H1 (cell line): ENCODE measurements around the gene CXCL14. TPM values are rescaled to one million over a fixed set of nuclear protein-coding genes. Genes with fewer than 3 reads are reported as not detected.

Source experiments
- CTCF ChIA-PET: fragments of 300-600 bp; sonication (Branson Sonifier 250); formaldehyde crosslinking; loops from one replicate; lab custom pipeline; 2021; ENCODE audit not compliant: partially characterized antibody; lab: Charles Lee
- POLR2A ChIA-PET: fragments of 300-600 bp; sonication (Branson Sonifier 250); formaldehyde crosslinking; loops from one replicate; lab custom pipeline; 2021; ENCODE audit warnings: inconsistent platforms; ENCODE audit not compliant: partially characterized antibody; lab: Charles Lee
- DNase-seq, 2 experiments: peaks; one replicate each; pipeline versions ENCODE4 v3.0.0 to v3.0.0-alpha.2; 2010 to 2022; ENCODE audit warnings: low spot score in 2 of 2, low read depth in 1 of 2, mixed read lengths in 1 of 2
- FAIRE-seq: peaks from 2 replicates; lab custom pipeline; 2011; peaks lifted over from hg19 to GRCh38; lab: Jason Lieb, UNC
- H2AFZ ChIP-seq: 2 replicates; pipeline ENCODE4 v1.8.1; 2012; ENCODE audit warnings: low read length, inconsistent platforms
- H2AK5ac ChIP-seq: 2 replicates; pipeline ENCODE4 v1.6.1; 2013; ENCODE audit warnings: low read depth, low read length
- H2BK120ac ChIP-seq: replicated peaks from 2 replicates; pipeline ENCODE3; 2013; ENCODE audit warnings: low read depth, low read length, inconsistent platforms
- H2BK12ac ChIP-seq: 2 replicates; pipeline ENCODE4 v1.6.1; 2013; ENCODE audit warnings: low read depth, low read length
- H2BK15ac ChIP-seq: 2 replicates; pipeline ENCODE4 v1.6.1; 2013; ENCODE audit warnings: low read length
- H2BK20ac ChIP-seq: 2 replicates; pipeline ENCODE4 v1.6.1; 2013; ENCODE audit warnings: low read length
- H2BK5ac ChIP-seq: 2 replicates; pipeline ENCODE4 v1.6.1; 2013; ENCODE audit warnings: low read depth, low read length
- H3K14ac ChIP-seq: 2 replicates; pipeline ENCODE4 v1.6.1; 2013; ENCODE audit warnings: inconsistent platforms; ENCODE audit not compliant: insufficient read length
- H3K18ac ChIP-seq: 2 replicates; pipeline ENCODE4 v1.6.1; 2013; ENCODE audit warnings: low read length; ENCODE audit errors: extremely low read depth
- H3K23ac ChIP-seq: 2 replicates; pipeline ENCODE4 v1.6.1; 2013; ENCODE audit warnings: inconsistent platforms; ENCODE audit not compliant: insufficient read length
- H3K23me2 ChIP-seq: 2 replicates; pipeline ENCODE4 v1.6.1; 2013; ENCODE audit warnings: low read depth, low read length
- H3K27ac ChIP-seq: 2 replicates; pipeline ENCODE4 v1.6.1; 2011; ENCODE audit warnings: low read depth, low read length, inconsistent platforms
- H3K27me3 ChIP-seq, 4 experiments: replicated peaks in 1 of 4; 1 replicate in 1 of 4; 2 replicates in 3 of 4; pipeline versions ENCODE4 v1.6.1 to v1.8.1; 2011 to 2013; ENCODE audit warnings: low read length in 3 of 4, mild to moderate bottlenecking in 3 of 4, inconsistent platforms in 2 of 4, mixed read lengths in 2 of 4, moderate library complexity in 1 of 4; ENCODE audit not compliant: control insufficient read depth in 3 of 4, insufficient read depth in 3 of 4; ENCODE audit errors: extremely low read depth in 1 of 4
- H3K36me3 ChIP-seq, 4 experiments: 2 replicates each; pipeline versions ENCODE4 v1.6.1 to v1.8.1; 2011 to 2013; ENCODE audit warnings: mild to moderate bottlenecking in 4 of 4, low read length in 3 of 4, moderate library complexity in 2 of 4, control low read depth in 1 of 4, inconsistent platforms in 1 of 4; ENCODE audit not compliant: insufficient read depth in 4 of 4, control insufficient read depth in 2 of 4
- H3K4ac ChIP-seq: replicated peaks from 2 replicates; pipeline ENCODE3; 2013; ENCODE audit warnings: low read length, low read depth, mixed read lengths, inconsistent platforms; ENCODE audit not compliant: insufficient read length
- H3K4me1 ChIP-seq, 4 experiments: replicated peaks in 1 of 4; 1 replicate in 1 of 4; 2 replicates in 3 of 4; pipeline versions ENCODE4 v1.6.1 to v1.8.1; 2011 to 2013; ENCODE audit warnings: low read length in 3 of 4, inconsistent platforms in 2 of 4, mixed read lengths in 1 of 4; ENCODE audit not compliant: insufficient read depth in 4 of 4, control insufficient read depth in 3 of 4
- H3K4me2 ChIP-seq, 2 experiments: 2 replicates each; pipeline versions ENCODE4 v1.6.1 to v1.8.1; 2011 to 2013; ENCODE audit warnings: low read depth in 2 of 2, low read length in 2 of 2, control low read depth in 1 of 2, inconsistent platforms in 1 of 2, mild to moderate bottlenecking in 1 of 2; ENCODE audit not compliant: insufficient read depth in 1 of 2
- H3K4me3 ChIP-seq, 4 experiments: fragments of 200-600, 300-600 bp in 1 of 4; sonication (generic), shearing (Covaris generic), sonication (Bioruptor Twin) in 1 of 4; 2 replicates each; pipeline versions ENCODE4 v1.5.1 to v1.8.1; 2011 to 2016; ENCODE audit warnings: low read length in 4 of 4, low read depth in 3 of 4, control low read depth in 2 of 4, inconsistent platforms in 2 of 4, mild to moderate bottlenecking in 2 of 4, mixed read lengths in 1 of 4, moderate library complexity in 1 of 4; ENCODE audit not compliant: insufficient read depth in 2 of 4; ENCODE audit errors: extremely low read depth in 1 of 4
- H3K56ac ChIP-seq: replicated peaks from 2 replicates; pipeline ENCODE3; 2013; ENCODE audit warnings: low read depth, mild to moderate bottlenecking, mixed read lengths, low read length, inconsistent platforms; ENCODE audit not compliant: insufficient read length
- H3K79me1 ChIP-seq: 2 replicates; pipeline ENCODE4 v1.6.1; 2013; ENCODE audit warnings: low read depth, low read length, control low read depth
- H3K79me2 ChIP-seq, 2 experiments: 2 replicates each; pipeline versions ENCODE4 v1.6.1 to v1.8.1; 2012 to 2013; ENCODE audit warnings: low read length in 2 of 2, mild to moderate bottlenecking in 2 of 2, inconsistent platforms in 1 of 2; ENCODE audit not compliant: insufficient read depth in 2 of 2, control insufficient read depth in 1 of 2
- H3K9ac ChIP-seq, 4 experiments: replicated peaks in 1 of 4; 1 replicate in 1 of 4; 2 replicates in 3 of 4; pipeline versions ENCODE4 v1.6.1 to v1.8.1; 2011 to 2013; ENCODE audit warnings: low read depth in 3 of 4, low read length in 3 of 4, control low read depth in 2 of 4, mild to moderate bottlenecking in 2 of 4, moderate library complexity in 2 of 4, inconsistent platforms in 1 of 4; ENCODE audit errors: extremely low read depth in 1 of 4
- H3K9me3 ChIP-seq, 2 experiments: 2 replicates each; pipeline versions ENCODE4 v1.6.1 to v1.8.1; 2012 to 2013; ENCODE audit warnings: mild to moderate bottlenecking in 2 of 2, moderate library complexity in 2 of 2, control low read depth in 1 of 2, inconsistent platforms in 1 of 2, low read depth in 1 of 2, low read length in 1 of 2, mixed read lengths in 1 of 2; ENCODE audit not compliant: insufficient read depth in 2 of 2
- H4K20me1 ChIP-seq, 2 experiments: replicated peaks in 1 of 2; 2 replicates each; pipeline versions ENCODE3 to v1.8.1; 2011 to 2013; ENCODE audit warnings: inconsistent platforms in 2 of 2, low read length in 2 of 2, mild to moderate bottlenecking in 1 of 2; ENCODE audit not compliant: insufficient read depth in 2 of 2, control insufficient read depth in 1 of 2
- H4K5ac ChIP-seq: 2 replicates; pipeline ENCODE4 v1.6.1; 2013; ENCODE audit warnings: low read length, low read depth, mixed read lengths, inconsistent platforms; ENCODE audit not compliant: insufficient read length
- H4K8ac ChIP-seq: 2 replicates; pipeline ENCODE4 v1.8.0; 2013; ENCODE audit warnings: mild to moderate bottlenecking, moderate library complexity, low read length, inconsistent platforms; ENCODE audit not compliant: insufficient read depth; ENCODE audit errors: extremely low read depth
- H4K91ac ChIP-seq: replicated peaks from 2 replicates; pipeline ENCODE3; 2013; ENCODE audit warnings: low read length, mixed read lengths, inconsistent platforms; ENCODE audit not compliant: insufficient read length
- CREB1 ChIP-seq: IDR thresholded peaks from 2 replicates; pipeline ENCODE4 v1.6.1; 2012; ENCODE audit warnings: inconsistent platforms
- JUND ChIP-seq: IDR thresholded peaks from 2 replicates; pipeline ENCODE4 v1.6.1; 2011; ENCODE audit warnings: mild to moderate bottlenecking, improper control_type of control experiment, low read length
- NANOG ChIP-seq: IDR thresholded peaks from 2 replicates; pipeline ENCODE4 v1.6.1; 2011; ENCODE audit warnings: low read length, low read depth, mild to moderate bottlenecking, inconsistent platforms; ENCODE audit not compliant: insufficient read depth, poor library complexity, severe bottlenecking
- WGBS, 2 experiments: shearing (Covaris generic) in 1 of 2; methylation state at CpG; one replicate each; pipeline versions ENCODE4 v1.1.6 to v1.1.7; 2013 to 2015; ENCODE audit warnings: low lambda C conversion rate in 2 of 2, mixed read lengths in 2 of 2, inconsistent platforms in 1 of 2, low coverage in 1 of 2, missing lambda C conversion rate in 1 of 2; ENCODE audit not compliant: insufficient replicate concordance in 2 of 2, insufficient coverage in 1 of 2, insufficient read length in 1 of 2; ENCODE audit errors: extremely low coverage in 1 of 2, missing lambda C conversion rate in 1 of 2; 5-methylcytosine and 5-hydroxymethylcytosine counted together
- polyA plus RNA-seq, 7 experiments: library from polyadenylated mRNA; depleted of rRNA in 3 of 7; stranded (reverse) in 5 of 7; unstranded in 2 of 7; fragments of >200 nt in 5 of 7; fragments of 200-250 nt in 2 of 7; gene quantifications; 1 replicate in 5 of 7; 2 replicates in 1 of 7; 4 replicates in 1 of 7; pipeline versions ENCODE4 v1.2.1 to v1.2.3, GENCODE V29; 2011 to 2013; ENCODE audit warnings: missing spikeins in 2 of 7, mixed read lengths in 2 of 7
- total RNA-seq: library from RNA; stranded (reverse); fragmentation: NEBNext Ultra II Directional; extraction: Animal tissue kit (Norgen Biotek cat#: 25700); gene quantifications from 2 replicates; pipeline ENCODE4 v1.2.1, GENCODE V29; 2021
- TF ChIP-seq, protein P1 (sequence below), 3 experiments: IDR thresholded peaks; 1 replicate in 2 of 3; 2 replicates in 1 of 3; pipeline versions ENCODE4 v1.5.1 to v1.6.1; 2011; ENCODE audit warnings: low read length in 3 of 3, mild to moderate bottlenecking in 3 of 3, inconsistent platforms in 2 of 3, low read depth in 1 of 3, moderate library complexity in 1 of 3; ENCODE audit not compliant: insufficient read depth in 1 of 3; ENCODE audit errors: control extremely low read depth in 1 of 3

Gene CXCL14
- total and polyA plus RNA-seq, 2 of the 8 experiments (the other 6 are each of a cell fraction or from before 2014, with no cell fraction given) = 1.5 to 1.8 TPM

DNA sequence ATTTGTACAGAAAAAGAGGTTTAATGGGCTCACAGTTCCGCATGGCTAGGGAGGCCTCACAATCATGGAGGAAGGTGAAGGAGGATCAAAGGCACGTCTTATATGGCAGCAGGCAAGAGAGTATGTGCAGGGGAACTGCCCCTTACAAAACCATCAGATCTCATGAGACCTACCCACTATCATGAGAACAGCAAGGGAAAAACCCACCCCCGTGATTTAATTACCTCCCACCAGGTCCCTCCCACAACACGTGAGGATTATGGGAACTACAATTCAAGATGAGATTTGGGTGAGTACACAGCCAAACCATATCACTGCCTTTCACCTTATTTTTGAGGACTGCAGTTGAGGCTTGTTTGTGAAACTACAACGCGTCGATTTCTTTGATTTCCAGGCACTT, 22.2 kb downstream of the CXCL14 start:
- H3K79me1 ChIP-seq = no peaks in the 10 kb centered on the region
- no peak overlapping the region for H2BK20ac ChIP-seq
- ChIA-PET POLR2A (no interaction called here), CTCF (interaction anchor here (1.1 to 11.4 kb wide), 6 partner anchors 13 to 273 kb away, joined by 3 to 778 read pairs (median 103); partner anchors contain the start of genes CXCL14, SLC25A48 and TIFAB)
- peaks cover 0 to 2% (median 0%) of the 10 kb centered on the region in 4 experiments; a peak in 2 of 7 replicates for H3K4me1 ChIP-seq
- FAIRE-seq (no peak), DNase-seq (no peak)
- WGBS, 2 experiments = 87% methylated on average over 7 of the region's 7 CpGs; no CpG with 5 or more reads in 1 of the 2 experiments
- no peak overlapping the region for H3K14ac ChIP-seq
- H4K8ac ChIP-seq = no peak overlapping the region
- no peak overlapping the region for H3K27ac ChIP-seq
- H3K79me2 ChIP-seq = no peaks in the 10 kb centered on the region
- no peak overlapping the region for H2AK5ac ChIP-seq
- H3K9ac ChIP-seq = no peak overlapping the region
- H3K56ac ChIP-seq = no peak overlapping the region
- no peak overlapping the region for H2BK12ac ChIP-seq
- no peaks in the 10 kb centered on the region for H3K9me3 ChIP-seq
- no peak overlapping the region for H3K18ac ChIP-seq
- H2BK120ac ChIP-seq = no peak overlapping the region
- H3K23ac ChIP-seq = no peak overlapping the region
- no peaks in the 10 kb centered on the region for H3K23me2 ChIP-seq
- H3K4me3 ChIP-seq = no peak overlapping the region
- H3K27me3 ChIP-seq = peaks cover 1 to 4% (median 2%) of the 10 kb centered on the region in 4 experiments
- no peak overlapping the region for H3K4me2 ChIP-seq
- H2AFZ ChIP-seq = no peak overlapping the region
- H4K5ac ChIP-seq = no peak overlapping the region
- no peaks in the 10 kb centered on the region for H3K36me3 ChIP-seq
- H2BK5ac ChIP-seq = no peak overlapping the region
- H3K4ac ChIP-seq = no peak overlapping the region
- H4K91ac ChIP-seq = no peak overlapping the region
- no peak overlapping the region for H2BK15ac ChIP-seq
- no peaks in the 10 kb centered on the region for H4K20me1 ChIP-seq
- TF ChIP-seq, protein P1, sequence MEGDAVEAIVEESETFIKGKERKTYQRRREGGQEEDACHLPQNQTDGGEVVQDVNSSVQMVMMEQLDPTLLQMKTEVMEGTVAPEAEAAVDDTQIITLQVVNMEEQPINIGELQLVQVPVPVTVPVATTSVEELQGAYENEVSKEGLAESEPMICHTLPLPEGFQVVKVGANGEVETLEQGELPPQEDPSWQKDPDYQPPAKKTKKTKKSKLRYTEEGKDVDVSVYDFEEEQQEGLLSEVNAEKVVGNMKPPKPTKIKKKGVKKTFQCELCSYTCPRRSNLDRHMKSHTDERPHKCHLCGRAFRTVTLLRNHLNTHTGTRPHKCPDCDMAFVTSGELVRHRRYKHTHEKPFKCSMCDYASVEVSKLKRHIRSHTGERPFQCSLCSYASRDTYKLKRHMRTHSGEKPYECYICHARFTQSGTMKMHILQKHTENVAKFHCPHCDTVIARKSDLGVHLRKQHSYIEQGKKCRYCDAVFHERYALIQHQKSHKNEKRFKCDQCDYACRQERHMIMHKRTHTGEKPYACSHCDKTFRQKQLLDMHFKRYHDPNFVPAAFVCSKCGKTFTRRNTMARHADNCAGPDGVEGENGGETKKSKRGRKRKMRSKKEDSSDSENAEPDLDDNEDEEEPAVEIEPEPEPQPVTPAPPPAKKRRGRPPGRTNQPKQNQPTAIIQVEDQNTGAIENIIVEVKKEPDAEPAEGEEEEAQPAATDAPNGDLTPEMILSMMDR (IDR thresholded peaks at IDR 0.05; ENCODE audit: control extremely low read depth in 1 of 3, insufficient read depth in 1 of 3, low read depth in 1 of 3, low read length in 3 of 3) = no peak
- no peak for TF ChIP-seq NANOG
- TF ChIP-seq CREB1 = no peak
- no peak for TF ChIP-seq JUND
